HepG2 (cell line): ENCODE results near the gene QSOX1. TPM values are rescaled to one million over a fixed set of nuclear protein-coding genes. Genes with fewer than 3 reads are reported as not detected.
"Not testable (repeated sequence)": the region's sequence is repeated elsewhere in the genome, so short reads cannot be mapped to it uniquely, and the experiment has no call there.

Source experiments
- ATAC-seq: fragments of 200-7000 bp; cut with Tn5 transposase; 3 replicates; pipeline ENCODE4 v1.9.1; 2020; ENCODE audit warnings: mild to moderate bottlenecking, moderate library complexity
- BruUV-seq: library from RNA; stranded (reverse); fragments of 400-500 nt; replicated peaks from 2 replicates; lab custom pipeline; 2021; lab: Mats Ljungman, UMichigan
- CTCF ChIA-PET: fragments of 300-600 bp; formaldehyde crosslinking; extraction: SDS; loops from one replicate; lab custom pipeline; 2021; ENCODE audit warnings: low total read pairs, inconsistent platforms, low intra/inter-chr PET ratio; lab: Yijun Ruan, JAX
- POLR2A ChIA-PET: fragments of 350-600 bp; sonication (Branson Sonifier 250); formaldehyde crosslinking; loops from one replicate; lab custom pipeline; 2020; ENCODE audit warnings: antibody characterized with exemption, inconsistent platforms; lab: Yijun Ruan, JAX
- DNase-seq: peaks from one replicate; pipeline ENCODE4 v3.0.0-alpha.2; 2015; ENCODE audit warnings: low spot score
- FAIRE-seq: peaks from 3 replicates; lab custom pipeline; 2011; peaks lifted over from hg19 to GRCh38; lab: Jason Lieb, UNC
- H2AFZ ChIP-seq: one replicate; pipeline ENCODE4 v1.6.1; 2011; ENCODE audit warnings: low read length, inconsistent platforms
- H3K27ac ChIP-seq: fragments of 300-600 bp; 3 replicates; pipeline ENCODE4 v1.8.0; 2011; ENCODE audit warnings: mixed run types, mild to moderate bottlenecking, mixed read lengths, low read length, inconsistent platforms; ENCODE audit not compliant: insufficient read depth; ENCODE audit errors: extremely low read length
- H3K27me3 ChIP-seq, 2 experiments: fragments of 200-600 bp in 1 of 2; 2 replicates in 1 of 2; 3 replicates in 1 of 2; pipeline versions ENCODE4 v1.6.0 to v1.8.0; 2011; ENCODE audit warnings: low read length in 2 of 2, mild to moderate bottlenecking in 2 of 2, moderate library complexity in 2 of 2, inconsistent platforms in 1 of 2; ENCODE audit not compliant: insufficient read depth in 2 of 2, control insufficient read depth in 1 of 2
- H3K36me3 ChIP-seq, 2 experiments: fragments of 200-600 bp in 1 of 2; replicated peaks in 1 of 2; 2 replicates in 1 of 2; 3 replicates in 1 of 2; pipeline versions ENCODE4 v1.5.1 to v1.8.0; 2011; ENCODE audit warnings: low read length in 2 of 2, inconsistent platforms in 1 of 2; ENCODE audit not compliant: insufficient read depth in 2 of 2, control insufficient read depth in 1 of 2
- H3K4me1 ChIP-seq: 2 replicates; pipeline ENCODE4 v1.5.1; 2012; ENCODE audit warnings: low read length, inconsistent platforms; ENCODE audit not compliant: insufficient read depth
- H3K4me2 ChIP-seq: 2 replicates; pipeline ENCODE4 v1.6.0; 2011; ENCODE audit warnings: low read depth, low read length, inconsistent platforms
- H3K4me3 ChIP-seq, 3 experiments: fragments of 200-600 bp in 1 of 3; sonication (generic), shearing (Covaris generic) in 1 of 3; replicated peaks in 1 of 3; 2 replicates each; pipeline ENCODE4 v1.5.1; 2011 to 2016; ENCODE audit warnings: low read length in 3 of 3, inconsistent platforms in 2 of 3, low read depth in 2 of 3, mild to moderate bottlenecking in 2 of 3, control low read depth in 1 of 3, mixed read lengths in 1 of 3; ENCODE audit not compliant: insufficient read depth in 1 of 3
- H3K79me2 ChIP-seq: one replicate; pipeline ENCODE4 v1.6.1; 2011; ENCODE audit warnings: low read length, inconsistent platforms; ENCODE audit not compliant: insufficient read depth
- H3K9ac ChIP-seq: 2 replicates; pipeline ENCODE4 v1.6.0; 2011; ENCODE audit warnings: mild to moderate bottlenecking, low read depth, low read length, inconsistent platforms; ENCODE audit not compliant: insufficient read depth
- H3K9me3 ChIP-seq: 2 replicates; pipeline ENCODE4 v1.5.1; 2012; ENCODE audit warnings: mild to moderate bottlenecking, low read length
- H4K20me1 ChIP-seq: 2 replicates; pipeline ENCODE4 v1.6.0; 2011; ENCODE audit warnings: inconsistent platforms, mild to moderate bottlenecking, low read length, moderate library complexity; ENCODE audit not compliant: insufficient read depth
- AHDC1 ChIP-seq: sonication (generic); formaldehyde crosslinking; IDR thresholded peaks from 2 replicates; pipeline ENCODE4 v1.5.1; 2020; ENCODE audit warnings: mild to moderate bottlenecking, missing genetic modification reagents, borderline replicate concordance
- ARID2 ChIP-seq: sonication (generic); formaldehyde crosslinking; IDR thresholded peaks from 2 replicates; pipeline ENCODE4 v1.8.1; 2022; ENCODE audit warnings: mild to moderate bottlenecking, missing genetic modification reagents, borderline replicate concordance
- NCOA2 ChIP-seq: sonication (generic); formaldehyde crosslinking; IDR thresholded peaks from 2 replicates; pipeline ENCODE4 v1.8.0; 2022; ENCODE audit warnings: inconsistent platforms
- TFAP4 ChIP-seq: sonication (generic); IDR thresholded peaks from 2 replicates; pipeline ENCODE4 v1.6.1; 2016; ENCODE audit warnings: low read depth, borderline replicate concordance
- U2AF2 ChIP-seq: fragments of 200-400 bp; formaldehyde crosslinking; IDR thresholded peaks from 2 replicates; pipeline ENCODE4 v1.6.1; 2017; ENCODE audit warnings: low read depth, mild to moderate bottlenecking, low read length
- ZGPAT ChIP-seq: IDR thresholded peaks from 2 replicates; pipeline ENCODE4 v1.6.1; 2016; ENCODE audit warnings: mild to moderate bottlenecking
- ZNF746 ChIP-seq: sonication (generic); formaldehyde crosslinking; IDR thresholded peaks from 2 replicates; pipeline ENCODE4 v1.8.0; 2022; ENCODE audit warnings: mild to moderate bottlenecking, missing genetic modification reagents
- WGBS: methylation state at CpG from one replicate; pipeline ENCODE4 v1.1.6; 2017; ENCODE audit warnings: low lambda C conversion rate; 5-methylcytosine and 5-hydroxymethylcytosine counted together
- in situ Hi-C: cut with HindIII; loops from 2 replicates; pipeline ENCODE4 v1.10.0; 2017; ENCODE audit warnings: low pct_unique_long_range_greater_than_20kb; ENCODE audit not compliant: extremely low pct_ligation_motif_present
- intact Hi-C: fragments of 100-400 bp; cut with micrococcal nuclease; formaldehyde crosslinking; loops from one replicate; pipeline ENCODE4 v1.10.0; 2022; ENCODE audit not compliant: unreplicated experiment
- polyA plus RNA-seq, 8 experiments: library from polyadenylated mRNA; depleted of rRNA in 3 of 8; stranded (reverse) in 7 of 8; unstranded in 1 of 8; fragments of >200 nt; fragmentation: Illumina TruSeq in 4 of 8; extraction: Trizol in 4 of 8; gene quantifications; 2 replicates each; pipeline versions ENCODE4 v1.2.1 to v1.2.3, GENCODE V29; 2011 to 2016; ENCODE audit warnings: low read depth in 4 of 8, missing spikeins in 1 of 8, mixed read lengths in 1 of 8; ENCODE audit not compliant: insufficient read depth in 1 of 8
- total RNA-seq, 5 experiments: library from RNA; depleted of rRNA; stranded (reverse); fragments of >200 nt; fragmentation: Illumina TruSeq; extraction: Trizol; gene quantifications; 2 replicates each; pipeline ENCODE4 v1.2.3, GENCODE V29; 2016; ENCODE audit warnings: low read depth in 1 of 5

Gene QSOX1
- total and polyA plus RNA-seq, 2 of the 13 experiments (the other 11 are each of a cell fraction or from before 2014, with no cell fraction given): 6.8 to 40.2 TPM

GRCh38 chr1:180133193-180133592 lies 21.5 kb upstream of the QSOX1 start (continued):
- TF ChIP-seq TFAP4: peak; percentile 64; the same call in 1 of the 2 replicates
- peak; percentile 30; the same call in 1 of the 2 replicates for TF ChIP-seq ZGPAT (CRISPR knock-in tag)
- no peak for TF ChIP-seq U2AF2
- peak; percentile 51; the same call in 1 of the 2 replicates for TF ChIP-seq AHDC1 (CRISPR knock-in tag)
- no peak for TF ChIP-seq ARID2
- peak; percentile 35; the same call in 1 of the 2 replicates for TF ChIP-seq NCOA2 (CRISPR knock-in tag)
- TF ChIP-seq ZNF746 (CRISPR knock-in tag): no peak

- ATAC-seq, H2AFZ ChIP-seq, H3K79me2 ChIP-seq, H4K20me1 ChIP-seq, intact Hi-C loops, BruUV-seq, H3K9me3 ChIP-seq, CTCF ChIA-PET, H3K36me3 ChIP-seq, DNase-seq, FAIRE-seq, in situ Hi-C loops, H3K27me3 ChIP-seq: not testable (repeated sequence)
- Histone ChIP-seq H3K4me1 (peaks cover 35% of the 10 kb centered on the region), H3K4me2 (peak overlapping the region; percentile 80), H3K27ac (peak overlapping the region; percentile 57), H3K4me3 (peak overlapping the region in 1 of 3 experiments; percentile 29; a peak in 1 of 6 replicates), H3K9ac (peak overlapping the region; percentile 49)
- POLR2A ChIA-PET: interaction anchor here (0.8 to 0.9 kb wide), 2 partner anchors 17 to 24 kb away, joined by 3 read pairs; no protein-coding TSS in a partner anchor
- 70% methylated on average over 9 of the region's 9 CpGs for WGBS
Measured at GRCh38 chr1:180133688-180134087, 21.0 kb upstream of the QSOX1 start.
